ENCODE measurements around the gene CDT1.

Gene CDT1

DNA sequence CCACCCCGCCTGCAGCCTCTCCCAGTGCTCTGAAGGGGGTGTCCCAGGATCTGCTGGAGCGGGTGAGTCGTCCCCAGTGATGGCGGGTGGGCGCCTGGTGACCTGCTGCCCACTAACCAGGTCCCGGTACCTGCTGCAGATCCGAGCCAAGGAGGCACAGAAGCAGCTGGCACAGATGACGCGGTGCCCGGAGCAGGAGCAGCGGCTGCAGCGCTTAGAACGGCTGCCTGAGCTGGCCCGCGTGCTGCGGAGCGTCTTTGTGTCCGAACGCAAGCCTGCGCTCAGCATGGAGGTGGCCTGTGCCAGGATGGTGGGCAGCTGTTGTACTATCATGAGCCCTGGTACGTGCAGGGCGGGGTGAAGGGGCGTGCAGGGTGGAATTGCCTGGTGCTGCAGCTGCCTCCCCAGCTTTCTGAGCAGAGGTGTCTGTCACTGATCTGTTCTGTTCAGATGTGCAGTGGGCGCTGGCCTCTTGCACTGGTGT, 3.6 kb downstream of the CDT1 start:
- Histone ChIP-seq H4K20me1 (ENCODE audit: insufficient read depth, low read length) (no peaks in the 10 kb centered on the region), H3K27ac (ENCODE audit: low read depth, low read length, poor library complexity, severe bottlenecking) (no peak overlapping the region), H3K9me3 (ENCODE audit: low read length) (0 out of 2 replicates have a peak, but pooled peaks cover 3% of the 10 kb centered on the region), H3K36me3 (ENCODE audit: insufficient read depth, low read length) (peaks cover 58% of the 10 kb centered on the region), H3K9me2 (ENCODE audit: low read depth, low read length) (no peaks in the 10 kb centered on the region), H3K27me3 (ENCODE audit: insufficient read depth, low read length) (no peaks in the 10 kb centered on the region), H3K79me2 (ENCODE audit: insufficient read depth, low read length) (no peaks in the 10 kb centered on the region), H3K4me3 (ENCODE audit: low read depth, low read length, poor library complexity, severe bottlenecking) (no peak overlapping the region), H3F3A (ENCODE audit: insufficient read depth, low read length) (peaks cover 4% of the 10 kb centered on the region; the same call in 1 of the 2 replicates), H3K4me1 (ENCODE audit: insufficient read depth, low read length, severe bottlenecking) (peaks cover 40% of the 10 kb centered on the region), H2AFZ (ENCODE audit: low read length) (no peak overlapping the region), H3K9ac (ENCODE audit: low read length) (no peak overlapping the region), H3K4me2 (ENCODE audit: low read length) (no peak overlapping the region)
- TF ChIP-seq CTCF (IDR thresholded peaks at IDR 0.05; ENCODE audit: low read length) (no peak), EZH2 (IDR thresholded peaks at IDR 0.05; ENCODE audit: borderline replicate concordance, low read length) (no peak)

DNA sequence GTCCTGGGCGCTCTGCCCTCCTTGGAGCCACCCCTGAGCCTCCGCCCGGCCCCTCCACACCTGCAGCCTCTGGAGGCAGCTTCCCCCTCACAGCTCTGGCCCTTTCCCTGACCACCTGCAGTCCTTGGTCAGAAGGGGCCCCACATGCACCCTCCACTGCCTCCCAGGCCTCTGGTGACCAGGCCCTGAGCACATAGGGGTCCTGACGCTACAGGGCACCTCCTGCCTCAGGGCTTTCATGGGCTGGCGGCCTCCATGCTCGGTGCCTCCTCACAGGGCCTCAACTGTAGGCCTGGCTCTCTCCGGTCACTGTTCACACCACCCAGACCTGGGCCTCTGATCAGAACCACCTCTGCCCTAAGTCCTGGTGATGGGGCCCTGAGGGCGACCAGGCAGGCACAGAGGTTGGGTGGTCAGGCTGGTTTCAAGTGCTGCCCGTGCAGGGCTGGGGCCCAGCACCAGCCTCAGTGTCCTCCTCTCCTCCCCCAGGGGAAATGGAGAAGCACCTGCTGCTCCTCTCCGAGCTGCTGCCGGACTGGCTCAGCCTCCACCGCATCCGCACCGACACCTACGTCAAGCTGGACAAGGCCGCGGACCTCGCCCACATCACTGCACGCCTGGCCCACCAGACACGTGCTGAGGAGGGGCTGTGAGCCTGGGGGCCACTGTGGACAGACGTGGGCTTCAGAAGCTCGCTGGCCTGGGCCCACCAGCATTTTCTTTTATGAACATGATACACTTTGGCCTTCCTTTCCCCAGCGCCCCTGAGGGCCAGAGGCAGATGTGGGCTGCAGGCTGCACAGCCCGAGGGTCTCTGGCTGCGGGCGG, 4.3 kb downstream of the CDT1 start:
- Histone ChIP-seq H3K4me3 (ENCODE audit: low read depth, low read length, poor library complexity, severe bottlenecking) (no peak overlapping the region), H3K27ac (ENCODE audit: low read depth, low read length, poor library complexity, severe bottlenecking) (no peak overlapping the region), H3K9ac (ENCODE audit: low read length) (no peak overlapping the region), H2AFZ (ENCODE audit: low read length) (no peak overlapping the region), H3K9me3 (ENCODE audit: low read length) (0 out of 2 replicates have a peak, but pooled peaks cover 6% of the 10 kb centered on the region), H3F3A (ENCODE audit: insufficient read depth, low read length) (peaks cover 4% of the 10 kb centered on the region; the same call in 1 of the 2 replicates), H3K36me3 (ENCODE audit: insufficient read depth, low read length) (peaks cover 58% of the 10 kb centered on the region), H3K4me1 (ENCODE audit: insufficient read depth, low read length, severe bottlenecking) (peaks cover 34% of the 10 kb centered on the region), H4K20me1 (ENCODE audit: insufficient read depth, low read length) (no peaks in the 10 kb centered on the region), H3K4me2 (ENCODE audit: low read length) (no peak overlapping the region), H3K79me2 (ENCODE audit: insufficient read depth, low read length) (no peaks in the 10 kb centered on the region), H3K27me3 (ENCODE audit: insufficient read depth, low read length) (no peaks in the 10 kb centered on the region; the same call in 1 of the 2 replicates), H3K9me2 (ENCODE audit: low read depth, low read length) (no peaks in the 10 kb centered on the region)
- TF ChIP-seq EZH2 (IDR thresholded peaks at IDR 0.05; ENCODE audit: borderline replicate concordance, low read length) (no peak), CTCF (IDR thresholded peaks at IDR 0.05; ENCODE audit: low read length) (no peak)

- Histone ChIP-seq H4K20me1 (ENCODE audit: insufficient read depth, low read length) (no peaks in the 10 kb centered on the region), H3K27me3 (ENCODE audit: insufficient read depth, low read length) (no peaks in the 10 kb centered on the region; the same call in 1 of the 2 replicates), H3F3A (ENCODE audit: insufficient read depth, low read length) (peaks cover 4% of the 10 kb centered on the region; the same call in 1 of the 2 replicates), H3K4me2 (ENCODE audit: low read length) (peak overlapping the region; percentile 91; the same call in 1 of the 2 replicates), H3K36me3 (ENCODE audit: insufficient read depth, low read length) (peaks cover 58% of the 10 kb centered on the region), H3K4me1 (ENCODE audit: insufficient read depth, low read length, severe bottlenecking) (peaks cover 34% of the 10 kb centered on the region), H3K79me2 (ENCODE audit: insufficient read depth, low read length) (no peaks in the 10 kb centered on the region), H3K4me3 (ENCODE audit: low read depth, low read length, poor library complexity, severe bottlenecking) (no peak overlapping the region), H3K9me3 (ENCODE audit: low read length) (0 out of 2 replicates have a peak, but pooled peaks cover 6% of the 10 kb centered on the region), H3K27ac (ENCODE audit: low read depth, low read length, poor library complexity, severe bottlenecking) (peak overlapping the region; percentile 78), H3K9ac (ENCODE audit: low read length) (no peak overlapping the region), H3K9me2 (ENCODE audit: low read depth, low read length) (no peaks in the 10 kb centered on the region), H2AFZ (ENCODE audit: low read length) (no peak overlapping the region)
- TF ChIP-seq CTCF (IDR thresholded peaks at IDR 0.05; ENCODE audit: low read length) (no peak), EZH2 (IDR thresholded peaks at IDR 0.05; ENCODE audit: borderline replicate concordance, low read length) (no peak)
Measured at GRCh38 chr16:88809068-88809675, 5.6 kb downstream of the CDT1 start.
